ENCODE data around the gene ZAP70.
"Not testable (repeated sequence)": the region's sequence is repeated elsewhere in the genome, so short reads cannot be mapped to it uniquely, and the experiment has no call there.

The ZAP70 gene

DNA sequence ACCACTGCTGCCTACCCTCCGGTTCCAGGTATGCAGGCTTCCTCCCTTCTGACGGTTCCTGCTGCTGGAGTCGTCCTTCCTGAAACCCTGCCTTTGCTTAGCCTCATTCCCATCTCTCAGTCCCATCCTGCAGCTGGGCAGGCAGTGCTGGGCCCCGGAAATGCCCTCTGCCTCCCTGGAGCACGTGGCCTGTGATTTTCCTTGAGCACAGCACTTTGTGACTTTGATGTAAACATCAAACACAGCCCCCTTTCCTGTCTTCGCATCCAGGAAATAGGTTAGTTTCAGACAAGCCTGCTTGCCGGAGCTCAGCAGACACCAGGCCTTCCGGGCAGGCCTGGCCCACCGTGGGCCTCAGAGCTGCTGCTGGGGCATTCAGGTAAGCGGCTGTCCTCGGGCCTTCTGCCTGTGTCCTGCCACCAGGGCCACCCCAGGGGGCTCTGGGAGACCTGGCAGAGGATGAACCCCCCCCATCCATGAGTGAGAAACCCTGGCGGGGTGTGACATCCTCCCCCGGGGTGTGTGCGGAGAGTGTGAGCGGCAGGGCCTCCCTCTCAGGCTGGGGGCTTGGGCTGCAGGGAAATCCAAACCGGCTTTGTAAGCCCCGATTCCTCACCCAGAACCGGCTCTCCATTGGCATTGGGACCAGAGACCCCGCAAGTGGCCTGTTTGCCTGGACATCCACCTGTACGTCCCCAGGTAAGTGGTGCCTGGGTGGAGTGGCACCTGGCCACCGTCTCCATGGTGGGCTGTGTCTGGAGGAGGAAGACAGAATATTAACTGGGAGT is at the start of gene ZAP70:
Gene ZAP70, plus strand, starts transcription at position 281 of the 788 bp plus-strand sequence. CDS start 10,461 bp downstream, outside the sequence.
- DNase-seq (ENCODE audit: insufficient read length, low spot score) (no peak), FAIRE-seq (peak; percentile 60)

DNA sequence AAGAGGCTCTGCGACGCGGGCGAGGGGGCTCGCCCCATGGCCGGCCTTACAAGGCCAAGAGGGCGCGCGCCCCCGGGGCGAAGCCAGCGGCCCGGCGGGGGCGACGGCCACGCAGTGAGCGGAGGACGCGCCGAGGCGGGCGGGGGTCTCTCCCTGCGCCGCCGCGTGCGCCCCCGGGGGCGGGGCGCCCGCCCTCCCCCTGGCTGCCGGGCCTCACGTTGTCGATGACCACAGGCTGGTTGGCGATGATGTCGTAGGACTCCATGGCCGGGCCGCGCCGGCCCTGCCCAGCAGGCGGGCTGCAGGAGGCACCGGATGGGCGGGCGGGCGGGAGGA is 49.8 kb upstream of the ZAP70 start:
- DNase-seq (ENCODE audit: insufficient read length, low spot score) (no peak), FAIRE-seq (no peak)

DNA sequence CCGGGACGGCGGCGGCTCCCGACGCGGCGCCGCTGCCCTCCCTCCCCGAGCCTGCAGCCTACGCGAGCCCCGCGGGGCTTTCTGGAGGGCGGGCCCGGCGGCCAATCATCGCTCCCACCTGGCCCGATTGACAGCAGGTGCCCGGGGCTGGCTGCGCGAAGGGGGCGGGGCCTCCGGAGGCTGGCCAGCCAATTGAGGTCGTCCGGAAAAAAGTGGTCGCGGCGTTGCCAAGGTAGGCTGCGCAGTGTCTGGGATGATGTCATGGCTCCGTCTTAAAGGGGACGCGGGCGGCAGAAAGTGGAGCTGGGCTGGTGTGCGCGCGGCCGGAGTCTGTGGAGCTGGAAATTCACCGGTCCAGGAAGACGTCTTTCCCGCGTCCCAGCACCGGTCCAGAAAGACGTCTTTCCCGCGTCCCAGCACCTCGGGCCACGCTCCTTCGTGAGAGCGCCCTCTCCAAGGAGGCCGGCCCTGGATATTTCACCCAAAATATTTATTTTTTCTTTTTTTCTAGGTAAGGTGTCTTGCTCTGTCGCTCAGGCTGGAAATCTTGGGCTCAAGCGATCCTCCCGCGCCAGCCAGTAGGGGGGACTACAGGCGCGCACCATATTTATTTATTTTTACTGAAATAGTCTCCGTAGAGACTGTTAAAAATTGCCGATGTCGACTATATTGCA is 49.3 kb upstream of the ZAP70 start, which contains the start of gene ACTR1B:
Gene ACTR1B, minus strand, starts transcription at position 83 of the 674 bp plus-strand sequence. CDS start 154 bp downstream, outside the sequence.
- DNase-seq (ENCODE audit: insufficient read length, low spot score) (peak; percentile 92), FAIRE-seq (peak; percentile 89)

DNA sequence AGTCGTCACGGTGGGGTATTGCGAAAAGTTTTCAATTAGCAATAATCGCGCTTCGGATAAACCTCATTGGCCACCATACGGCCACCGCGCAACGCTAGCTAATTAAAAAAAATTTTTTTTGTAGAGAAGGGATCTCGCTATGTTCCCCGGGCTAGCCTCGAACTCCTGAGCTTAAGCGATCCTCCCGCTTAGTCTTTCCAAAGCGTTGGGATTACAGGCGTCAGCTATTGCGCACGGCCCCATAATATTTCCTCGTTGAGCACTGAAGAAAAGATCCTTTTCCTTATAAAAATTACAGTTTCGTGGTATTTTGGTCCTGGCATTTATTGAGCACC is 48.8 kb upstream of the ZAP70 start:
- no peak for FAIRE-seq
- DNase-seq (ENCODE audit: insufficient read length, low spot score) = no peak

DNA sequence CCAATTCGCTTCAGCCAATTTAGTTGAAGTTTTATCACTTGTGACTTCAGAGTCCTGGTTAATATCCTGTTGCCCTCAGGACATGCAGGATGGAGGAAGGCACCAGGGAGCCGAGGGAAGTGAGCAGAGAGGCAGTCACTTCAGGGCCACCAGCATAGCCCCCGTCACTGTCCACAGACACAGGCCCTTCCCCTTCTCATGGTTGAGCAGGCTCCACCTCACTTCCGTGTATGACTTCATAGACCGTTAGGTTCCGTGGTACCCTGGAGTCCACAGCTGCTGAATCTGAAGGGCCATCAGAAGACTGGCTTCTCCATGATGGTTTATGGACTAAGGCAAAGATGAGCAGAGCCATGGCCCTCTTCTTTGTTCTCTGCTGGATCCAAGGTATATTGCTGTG is 43.9 kb upstream of the ZAP70 start, which contains the start of gene C2orf92:
Gene C2orf92, plus strand, starts transcription at position 266 of the 400 bp plus-strand sequence. Its CDS starts 76 bp downstream, at position 342.
- no peak for FAIRE-seq

DNA sequence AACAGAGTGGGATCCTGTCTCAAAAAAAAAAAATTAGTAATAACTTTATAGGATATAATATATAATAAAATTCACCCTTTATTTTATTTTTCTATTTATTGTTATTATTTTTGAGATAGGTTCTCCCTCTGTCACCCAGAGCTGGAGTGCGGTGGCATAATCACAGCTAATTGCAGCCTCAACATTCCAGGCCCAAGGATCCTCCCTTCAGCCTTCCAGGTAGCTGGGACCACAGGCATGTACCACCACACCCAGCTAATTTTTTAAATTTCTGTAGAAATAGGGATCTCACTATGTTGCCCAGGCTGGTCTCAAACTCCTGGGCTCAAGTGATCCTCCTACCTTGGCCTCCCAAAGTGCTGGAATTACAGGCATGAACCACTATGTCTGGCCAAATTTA is 42.9 kb upstream of the ZAP70 start:
- DNase-seq (ENCODE audit: insufficient read length, low spot score) (no peak), FAIRE-seq (no peak)

More for the DNA sequence above, 43.9 kb upstream of the ZAP70 start, which contains the start of gene C2orf92:
- DNase-seq (ENCODE audit: insufficient read length, low spot score) = no peak

DNA sequence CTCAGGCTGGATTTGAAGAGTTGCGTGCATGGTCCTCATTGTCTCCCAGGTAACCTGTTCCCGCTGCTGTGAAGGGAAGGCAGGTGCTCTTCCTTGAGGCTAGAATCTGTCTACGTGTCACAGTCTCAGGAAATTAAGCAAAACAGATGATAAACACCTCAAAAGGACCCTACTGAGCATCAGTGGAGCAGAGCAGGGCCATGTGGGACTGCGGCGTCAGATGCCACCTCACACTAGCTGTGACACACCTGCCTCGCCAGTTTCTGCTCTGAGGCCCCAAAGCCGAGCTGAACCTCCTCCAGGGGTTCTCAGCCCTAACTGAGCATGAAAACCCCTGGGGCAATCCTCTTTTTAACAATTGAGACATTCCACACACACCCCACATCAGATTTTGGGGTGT is 41.9 kb upstream of the ZAP70 start:
- FAIRE-seq (no peak), DNase-seq (ENCODE audit: insufficient read length, low spot score) (no peak)

DNA sequence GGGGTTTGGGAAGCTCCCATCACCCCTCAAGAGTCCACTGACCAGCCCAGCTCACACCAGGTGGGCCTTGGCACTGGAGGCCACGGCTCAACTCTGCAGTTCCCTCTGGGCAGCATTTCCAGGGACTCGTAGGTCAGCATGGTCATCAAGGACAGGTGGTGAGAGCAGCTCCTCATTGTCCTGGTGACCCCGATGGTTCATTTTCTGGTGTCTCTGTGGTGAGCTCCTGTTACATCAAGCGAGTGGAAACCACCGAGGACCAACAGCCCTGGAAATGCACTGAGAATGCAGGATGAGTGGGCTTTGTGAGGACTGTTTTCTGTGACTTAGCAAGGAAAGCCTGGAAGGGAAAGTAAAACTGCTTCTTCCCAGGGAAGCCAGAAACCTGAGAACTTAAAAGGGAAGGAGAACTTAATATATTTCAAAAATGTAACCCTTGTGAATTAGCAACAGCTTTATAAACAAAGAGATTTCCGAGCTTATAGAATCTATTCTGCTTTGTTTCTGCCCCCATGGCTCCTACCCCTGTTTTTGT is 40.7 kb upstream of the ZAP70 start:
- not testable (repeated sequence) for DNase-seq (ENCODE audit: insufficient read length, low spot score)

DNA sequence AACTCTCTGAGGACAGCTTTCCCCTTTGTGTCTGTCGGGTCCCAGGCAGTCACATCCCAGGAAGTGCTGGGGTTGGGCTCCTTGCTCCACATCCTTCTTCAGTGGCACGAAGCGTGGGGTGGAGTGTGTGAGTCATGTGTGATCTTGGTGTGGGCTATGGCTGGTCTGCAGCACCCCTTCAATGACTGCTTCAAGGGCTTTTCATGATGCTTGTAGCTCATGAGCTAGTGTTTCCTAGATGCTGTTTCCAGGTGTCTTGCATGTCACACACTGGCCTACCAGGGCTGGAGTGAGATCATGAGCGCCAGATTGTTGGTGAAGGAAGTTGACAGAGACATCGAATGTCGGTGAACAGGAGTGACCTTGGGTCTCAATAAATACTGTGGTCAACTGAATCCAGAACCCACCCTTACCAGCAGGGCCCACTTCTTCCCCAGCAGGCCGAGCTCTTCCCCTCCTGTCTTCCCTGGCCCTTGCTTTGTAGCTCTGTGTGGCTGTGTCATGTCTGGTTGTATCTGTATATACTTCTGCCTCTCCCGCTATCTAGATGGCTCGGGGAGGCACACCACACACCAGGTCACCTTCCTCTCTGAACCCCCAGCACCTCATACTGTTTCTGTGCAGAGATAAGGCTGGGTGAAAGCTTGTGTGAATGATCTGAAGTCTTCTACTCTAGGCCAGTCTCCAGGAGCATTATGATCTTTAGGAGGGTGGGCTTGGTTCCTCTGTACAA is 40.0 kb upstream of the ZAP70 start:
- FAIRE-seq (no peak), DNase-seq (ENCODE audit: insufficient read length, low spot score) (no peak)

More for the DNA sequence above, 40.7 kb upstream of the ZAP70 start:
- FAIRE-seq = not testable (repeated sequence)

DNA sequence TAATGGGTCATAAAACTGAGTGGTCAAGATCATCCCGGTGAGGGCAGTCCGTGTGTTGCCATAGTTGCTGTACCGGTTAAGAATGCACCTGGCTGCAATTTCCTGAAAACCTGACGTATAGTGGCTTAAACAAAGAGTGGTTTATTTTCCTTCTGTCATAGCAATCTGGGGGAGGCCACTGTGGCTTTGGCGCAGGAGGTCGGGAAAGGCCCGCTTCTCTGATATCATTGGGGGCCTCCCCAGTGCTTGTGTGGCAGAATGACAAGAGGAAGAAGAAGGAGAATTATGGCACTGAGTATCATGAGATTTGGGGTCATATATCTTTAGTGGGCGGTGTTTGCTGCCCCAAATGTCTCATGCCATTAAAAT is 39.5 kb upstream of the ZAP70 start:
- FAIRE-seq (no peak), DNase-seq (ENCODE audit: insufficient read length, low spot score) (no peak)

DNA sequence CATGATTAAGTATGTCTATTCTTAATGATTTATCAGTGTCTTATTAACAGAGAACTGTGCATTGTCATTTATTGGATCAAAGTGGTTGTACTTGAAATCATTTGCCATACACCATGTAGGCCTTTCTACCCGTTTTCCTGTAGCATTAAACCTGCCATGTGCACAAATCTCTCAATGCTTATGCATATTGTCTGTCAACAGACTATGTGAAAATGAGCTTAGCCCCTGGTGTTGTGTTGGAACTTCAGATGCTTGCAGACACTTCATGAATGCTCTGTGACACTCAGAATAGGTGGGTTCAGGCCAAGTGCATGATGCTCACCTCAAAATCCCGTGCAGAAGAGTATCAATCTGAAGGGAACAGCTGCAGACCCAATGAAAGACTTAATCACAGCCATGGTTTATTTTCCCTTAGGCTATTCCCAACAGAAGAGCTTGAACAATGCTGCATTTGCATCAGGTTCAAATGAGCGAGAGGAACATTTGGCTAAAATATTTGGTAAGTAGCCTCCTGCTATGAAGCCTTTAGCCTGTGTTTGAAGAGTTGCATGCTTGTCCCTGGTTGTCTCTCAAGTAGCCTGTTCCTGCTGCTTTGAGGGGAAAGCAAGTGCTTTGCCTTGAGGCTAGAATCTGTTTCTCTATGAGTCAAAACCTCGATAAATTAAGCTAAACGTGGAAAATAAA is 37.8 kb upstream of the ZAP70 start:
- no peak for FAIRE-seq
- no peak for DNase-seq (ENCODE audit: insufficient read length, low spot score)

DNA sequence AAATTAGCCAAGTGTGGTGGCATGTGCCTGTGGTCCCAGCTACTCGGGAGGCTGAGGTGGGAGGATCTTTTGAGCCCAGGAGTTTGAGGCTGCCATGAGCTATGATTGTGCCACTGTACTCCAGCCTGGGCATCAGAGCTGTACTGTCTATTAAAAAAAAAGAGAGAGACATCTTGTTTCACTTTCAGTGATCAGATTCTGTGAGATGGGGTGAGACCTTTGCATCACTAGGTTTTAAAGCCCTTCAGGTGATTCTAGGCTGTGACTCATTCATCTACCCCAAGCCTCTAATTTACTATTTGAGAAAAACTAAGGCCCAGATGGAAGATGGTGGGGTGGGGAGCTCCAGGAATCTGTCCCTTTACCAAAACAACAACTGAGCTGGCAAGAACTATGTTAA is 36.8 kb upstream of the ZAP70 start:
- DNase-seq (ENCODE audit: insufficient read length, low spot score) (no peak), FAIRE-seq (no peak)

DNA sequence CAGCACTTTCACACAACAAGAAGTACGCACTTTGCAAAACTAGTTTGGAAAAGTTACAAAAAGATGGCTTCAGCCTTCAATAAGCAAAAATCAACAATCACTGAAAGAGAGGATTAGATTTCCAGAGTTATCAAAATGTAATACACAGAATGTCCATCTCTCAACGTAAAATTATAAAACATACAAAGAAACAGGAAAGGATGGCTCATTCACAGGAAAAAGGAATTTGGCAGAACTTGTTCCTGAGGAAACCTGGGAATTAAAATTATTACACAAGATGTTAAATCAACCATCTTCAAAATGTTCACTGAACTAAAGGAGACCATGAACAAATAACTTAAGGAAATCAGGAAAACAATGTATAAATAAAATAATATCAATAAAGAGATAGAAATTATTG is 35.9 kb upstream of the ZAP70 start:
- no peak for DNase-seq (ENCODE audit: insufficient read length, low spot score)
- FAIRE-seq = no peak

DNA sequence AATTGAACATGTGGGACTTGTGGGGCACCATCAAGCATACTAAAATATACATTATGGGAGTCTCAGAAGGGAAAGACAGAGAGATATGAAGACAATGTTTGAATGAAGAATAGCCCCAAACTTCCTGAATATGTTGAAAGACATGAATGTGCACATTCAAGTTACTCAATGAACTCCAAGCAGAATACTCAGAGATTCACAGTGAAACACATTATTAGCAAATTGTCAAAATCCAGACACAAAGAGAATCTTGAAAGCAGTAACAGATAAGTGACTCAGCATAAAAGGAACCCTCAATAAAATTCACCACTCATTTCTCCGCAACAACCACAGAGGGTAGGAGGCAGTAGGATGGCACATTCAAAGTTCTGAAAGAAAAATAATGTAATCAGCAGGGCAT is 35.1 kb upstream of the ZAP70 start:
- no peak for FAIRE-seq
- no peak for DNase-seq (ENCODE audit: insufficient read length, low spot score)

DNA sequence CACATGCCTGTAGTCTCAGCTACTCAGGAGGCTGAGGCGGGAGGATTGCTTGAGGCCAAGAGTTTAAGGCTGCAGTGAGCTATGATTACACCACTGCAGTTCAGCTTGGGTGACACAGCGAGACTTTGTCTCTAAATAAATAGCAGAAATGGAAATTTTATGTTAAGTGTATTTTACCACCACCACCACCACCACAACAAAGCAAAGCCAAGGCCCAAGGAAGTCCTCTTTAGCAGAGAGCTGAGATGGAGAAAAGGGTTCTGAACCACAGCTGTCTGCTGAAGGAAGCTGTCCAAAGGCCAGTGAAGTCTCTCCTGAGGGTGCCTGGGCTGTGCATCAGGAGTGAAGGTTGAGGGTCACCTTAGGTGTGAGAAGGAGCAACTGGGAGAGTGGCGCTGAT is 26.1 kb upstream of the ZAP70 start:
- not testable (repeated sequence) for DNase-seq (ENCODE audit: insufficient read length, low spot score); FAIRE-seq

DNA sequence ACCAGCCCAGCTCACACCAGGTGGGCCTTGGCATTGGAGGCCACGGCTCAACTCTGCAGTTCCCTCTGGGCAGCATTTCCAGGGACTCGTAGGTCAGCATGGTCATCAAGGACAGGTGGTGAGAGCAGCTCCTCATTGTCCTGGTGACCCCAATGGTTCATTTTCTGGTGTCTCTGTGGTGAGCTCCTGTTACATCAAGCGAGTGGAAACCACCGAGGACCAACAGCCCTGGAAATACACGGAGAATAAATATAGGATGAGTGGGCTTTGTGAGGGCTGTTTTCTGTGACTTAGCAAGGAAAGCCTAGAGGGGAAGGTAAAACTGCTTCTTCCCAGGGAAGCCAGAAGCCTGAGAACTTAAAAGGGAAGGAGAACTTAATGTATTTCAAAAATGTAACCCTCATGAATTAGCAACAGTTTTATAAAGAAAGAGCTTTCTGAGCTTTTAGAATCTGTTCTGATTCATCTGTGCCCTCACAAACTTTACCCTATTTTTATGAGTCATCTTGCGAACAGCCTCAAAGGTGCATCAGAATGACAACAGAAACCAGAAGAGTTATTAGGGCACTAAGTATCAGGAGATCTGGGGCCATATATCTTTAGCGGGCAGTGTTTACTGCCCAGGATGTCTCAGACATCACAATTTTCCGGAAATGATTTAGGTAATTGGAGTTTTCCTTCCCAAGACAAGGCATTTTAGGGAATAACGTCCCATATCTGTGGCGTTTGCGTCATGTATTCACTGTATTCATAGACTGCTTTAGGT is 25.1 kb upstream of the ZAP70 start:
- FAIRE-seq (peak; percentile 40), DNase-seq (ENCODE audit: insufficient read length, low spot score) (no peak)

DNA sequence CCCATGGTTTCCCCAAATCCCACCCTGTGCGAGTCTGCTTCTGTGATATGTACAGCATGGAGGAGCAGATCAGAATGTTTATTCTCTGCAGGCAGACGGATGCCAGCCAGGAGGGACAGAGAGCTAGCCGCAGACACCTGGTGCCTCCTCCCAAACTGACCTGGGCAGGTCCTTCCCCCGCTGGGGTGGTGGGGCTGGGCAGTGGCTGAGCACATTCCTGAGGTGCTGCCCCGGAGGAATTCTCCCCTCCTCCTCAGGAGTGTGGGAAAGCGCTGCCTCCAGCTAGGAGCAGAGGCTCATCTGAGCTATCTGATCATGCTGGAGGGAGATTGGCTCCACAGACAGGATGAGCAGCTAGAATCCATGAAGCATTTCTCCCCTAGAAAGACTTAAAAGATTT is 22.2 kb upstream of the ZAP70 start:
- FAIRE-seq = no peak
- DNase-seq (ENCODE audit: insufficient read length, low spot score) = no peak

DNA sequence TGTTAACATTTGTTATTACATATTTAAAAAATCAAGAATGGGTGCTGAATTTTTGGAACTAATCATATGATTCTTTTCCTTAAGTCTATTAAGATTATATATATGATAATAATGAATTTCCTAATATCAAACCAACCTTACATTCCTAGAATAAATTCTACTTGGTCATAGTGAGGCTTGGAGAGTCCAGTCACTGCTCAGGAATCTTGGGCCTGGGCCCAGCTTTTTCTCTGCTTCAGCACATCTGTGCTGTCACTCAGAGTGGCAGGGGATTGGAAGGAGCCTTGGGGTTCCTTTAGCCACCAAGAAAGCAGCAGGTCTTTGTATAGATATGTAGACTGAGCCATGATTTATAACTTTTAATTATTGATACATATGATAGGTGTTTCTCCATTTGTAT is 19.9 kb upstream of the ZAP70 start:
- FAIRE-seq (no peak), DNase-seq (ENCODE audit: insufficient read length, low spot score) (no peak)

DNA sequence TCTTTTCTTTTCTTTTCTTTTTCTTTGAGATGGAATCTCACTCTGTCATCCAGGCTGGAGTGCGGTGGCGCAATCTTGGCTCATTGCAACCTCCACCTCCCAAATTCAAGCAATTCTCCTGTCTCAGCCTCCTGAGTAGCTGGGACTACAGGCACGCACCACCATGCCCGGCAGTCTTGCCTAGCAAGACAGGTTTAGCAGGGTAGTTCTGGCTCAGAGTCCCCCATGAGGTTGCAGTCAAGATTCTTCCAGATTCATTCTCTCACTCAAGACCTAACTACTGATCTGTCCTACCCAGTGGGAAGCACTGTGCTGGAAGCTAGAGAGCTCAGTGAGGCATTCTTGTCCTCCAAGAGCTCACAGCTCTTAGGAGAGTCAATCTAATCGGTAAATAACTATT is 17.6 kb upstream of the ZAP70 start:
- FAIRE-seq = no peak
- DNase-seq (ENCODE audit: insufficient read length, low spot score) = no peak

All from GM19239 (cell line).